ENCODE data around the gene EEFSEC.

Gene EEFSEC

DNA sequence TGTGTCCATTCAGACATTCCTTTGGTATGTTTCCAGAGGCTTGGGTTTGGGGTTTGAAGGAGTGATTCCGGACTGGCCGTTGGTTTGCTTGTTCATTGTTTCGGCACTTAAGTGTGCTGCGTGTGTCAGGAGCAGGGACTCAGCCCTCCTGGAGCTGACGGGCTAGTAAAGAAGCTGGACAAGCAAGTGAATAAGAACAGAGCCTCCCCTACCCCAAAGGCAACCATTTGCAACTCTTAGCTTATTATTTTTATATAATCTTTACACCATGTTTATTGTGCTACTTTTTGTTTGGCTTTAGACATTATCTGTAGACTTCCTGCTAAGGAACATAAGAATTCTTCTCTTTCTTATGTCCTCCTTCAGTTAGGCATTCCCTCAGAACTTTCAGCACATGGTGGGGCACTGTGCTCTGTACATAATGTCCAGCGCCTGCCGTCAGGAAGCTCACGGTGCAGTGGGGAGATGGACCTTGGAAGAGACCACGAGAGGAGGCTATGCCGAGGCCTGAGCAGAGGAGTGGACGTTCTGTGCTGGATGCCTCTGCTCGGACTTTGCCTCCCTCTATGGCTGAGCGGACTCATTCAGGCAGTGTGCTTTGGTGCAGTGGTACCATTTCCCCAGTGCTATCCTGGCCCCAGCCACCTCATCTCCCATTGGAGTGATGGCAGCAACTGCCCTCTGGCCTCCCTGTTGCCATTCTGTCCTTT is 65.4 kb downstream of the EEFSEC start:
- no peak for DNase-seq

DNA sequence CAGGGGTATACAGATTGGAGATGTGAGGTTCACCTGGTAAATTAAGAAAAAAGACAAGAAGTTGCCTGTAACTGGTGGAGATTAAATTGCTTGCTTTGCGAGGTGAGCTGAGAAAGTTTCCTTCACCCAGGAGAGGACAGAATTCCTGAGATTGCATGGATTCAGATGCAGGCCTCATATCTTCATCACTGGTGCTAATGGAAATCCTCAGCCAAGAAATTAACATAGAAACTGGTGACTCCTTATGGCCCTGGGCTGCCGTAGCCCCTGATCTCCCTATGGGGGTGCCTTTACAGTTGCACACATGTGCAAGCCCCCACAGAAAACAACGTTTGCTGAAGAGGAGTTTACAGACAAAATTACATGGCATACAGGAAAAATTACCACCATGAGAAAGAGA is 68.0 kb downstream of the EEFSEC start:
- no peak for DNase-seq

DNA sequence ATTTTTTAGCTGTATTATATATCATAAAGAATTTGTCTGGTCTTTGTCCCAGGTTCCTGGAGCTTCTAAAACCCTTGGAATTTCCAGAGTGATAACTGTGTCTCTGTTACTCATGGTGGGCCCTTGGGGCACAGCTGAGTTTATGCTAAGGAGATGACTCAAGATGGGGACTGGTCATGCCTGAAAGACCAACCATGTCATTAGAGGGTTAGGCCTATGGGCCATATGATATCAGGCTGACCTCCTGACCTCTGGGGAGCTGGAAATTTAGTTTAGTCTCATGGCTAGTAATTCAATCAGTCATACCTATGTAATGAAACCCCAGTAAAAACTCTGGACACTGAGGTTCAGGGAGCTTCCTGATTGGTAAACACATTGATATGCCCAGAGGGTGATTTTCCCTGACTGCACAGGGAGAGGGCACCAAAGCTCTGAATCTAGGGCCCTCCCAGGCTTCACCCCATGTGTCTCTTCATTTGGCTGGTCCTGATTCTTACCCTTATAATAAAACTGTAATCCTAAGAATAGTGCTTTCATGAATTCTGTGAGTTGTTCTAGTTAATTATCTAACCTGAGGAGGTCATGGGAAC is 69.6 kb downstream of the EEFSEC start:
- DNase-seq = no peak

DNA sequence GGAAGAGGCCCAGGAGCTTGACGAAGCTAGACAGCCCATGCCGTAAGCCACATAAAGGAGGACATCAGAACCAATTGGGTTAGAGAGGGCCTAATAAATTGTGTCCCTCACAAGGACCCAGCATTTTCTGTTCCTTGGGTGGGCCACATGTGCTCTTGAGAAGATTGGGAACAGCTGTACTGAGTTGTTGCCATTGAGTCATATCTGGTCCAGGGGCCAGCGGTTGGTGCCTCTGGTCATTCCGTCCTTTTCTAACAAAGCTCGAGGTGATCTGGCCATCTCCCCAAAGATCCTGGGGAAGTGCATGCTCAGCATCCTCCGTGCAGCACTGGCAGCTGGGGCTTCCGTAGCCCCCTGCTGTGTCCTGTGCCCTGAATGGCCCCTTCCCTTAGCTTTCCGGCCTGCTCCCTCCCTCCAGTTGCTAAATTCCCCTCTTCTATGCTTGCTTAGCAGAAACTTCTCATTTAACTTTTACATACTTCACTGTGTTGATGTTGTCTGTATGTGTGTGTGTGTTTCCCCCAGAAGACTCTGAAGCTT is 73.0 kb downstream of the EEFSEC start:
- no peak for DNase-seq

DNA sequence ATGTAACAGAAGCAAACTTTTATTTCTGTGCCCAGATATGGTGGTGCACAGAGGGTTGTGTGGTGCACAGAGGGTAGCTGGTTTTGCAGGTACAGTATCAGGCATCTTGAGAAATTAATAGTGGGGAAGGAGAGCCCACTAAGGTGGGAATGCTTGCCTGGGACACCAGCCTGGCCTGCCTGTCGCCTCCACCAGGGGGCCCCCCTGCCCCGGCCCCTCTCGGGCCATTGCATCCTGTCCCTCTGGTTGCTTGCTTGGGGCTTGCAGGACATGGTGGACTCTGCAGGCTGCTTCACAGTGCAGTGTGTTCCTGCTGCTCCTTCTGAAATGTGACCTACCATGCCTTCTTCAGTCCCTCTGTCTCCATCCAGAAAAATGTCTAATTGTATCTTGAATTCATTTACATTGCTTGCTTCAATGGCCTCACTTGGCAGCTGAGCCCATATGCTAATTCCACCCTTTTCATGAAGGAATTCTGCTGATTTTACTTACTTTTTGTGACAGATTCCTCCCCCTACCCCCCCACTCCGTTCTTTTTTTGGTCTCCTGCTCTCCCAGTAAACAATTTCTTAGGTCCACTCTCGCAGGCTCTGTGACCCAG is 73.6 kb downstream of the EEFSEC start:
- DNase-seq = no peak

DNA sequence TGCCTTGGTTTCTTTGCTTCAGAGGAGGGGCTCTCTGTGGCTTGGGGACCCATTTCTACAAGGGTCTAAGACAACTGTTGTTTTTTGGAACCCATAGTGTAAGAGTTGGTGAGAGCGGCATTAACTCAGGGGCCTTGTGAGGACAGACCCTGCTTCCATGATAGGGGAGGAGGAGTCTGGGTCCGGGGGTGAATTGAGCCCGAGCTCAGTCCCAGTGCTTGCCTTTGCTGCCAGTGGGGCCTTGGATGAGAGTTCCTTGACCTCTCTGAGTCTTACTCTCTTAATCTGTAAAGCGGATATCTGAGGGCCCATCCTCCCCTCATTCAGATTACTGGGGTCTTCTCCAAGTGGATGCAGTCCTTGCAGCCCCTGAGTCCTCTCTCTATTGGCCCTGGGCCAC is 74.2 kb downstream of the EEFSEC start:
- no peak for DNase-seq

DNA sequence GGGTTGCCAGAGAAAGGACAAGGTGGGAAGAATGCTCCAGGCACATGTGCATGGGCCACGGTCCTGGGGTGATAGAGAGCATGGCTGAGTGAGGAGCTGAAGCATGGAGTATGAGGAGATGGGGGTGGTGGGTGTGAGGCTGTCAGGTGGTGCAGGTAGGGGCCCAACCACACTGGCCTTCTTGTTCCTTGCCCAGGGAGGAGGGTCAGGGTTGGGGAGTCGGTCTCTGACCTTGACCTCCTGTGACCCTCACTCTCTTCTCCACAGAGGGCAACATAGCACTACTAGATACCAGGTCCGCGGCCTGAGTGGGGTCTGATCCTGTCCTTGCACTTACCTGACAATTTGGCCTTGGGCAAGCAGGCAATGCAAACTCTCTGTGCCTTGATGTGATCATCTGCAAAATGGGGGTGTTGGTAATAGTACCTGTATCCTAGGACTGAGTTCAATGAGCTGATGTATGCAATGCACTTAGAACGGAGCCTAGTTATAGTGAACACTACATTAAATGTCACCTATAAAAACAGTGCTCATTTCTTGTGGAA is 75.2 kb downstream of the EEFSEC start:
- no peak for DNase-seq

DNA sequence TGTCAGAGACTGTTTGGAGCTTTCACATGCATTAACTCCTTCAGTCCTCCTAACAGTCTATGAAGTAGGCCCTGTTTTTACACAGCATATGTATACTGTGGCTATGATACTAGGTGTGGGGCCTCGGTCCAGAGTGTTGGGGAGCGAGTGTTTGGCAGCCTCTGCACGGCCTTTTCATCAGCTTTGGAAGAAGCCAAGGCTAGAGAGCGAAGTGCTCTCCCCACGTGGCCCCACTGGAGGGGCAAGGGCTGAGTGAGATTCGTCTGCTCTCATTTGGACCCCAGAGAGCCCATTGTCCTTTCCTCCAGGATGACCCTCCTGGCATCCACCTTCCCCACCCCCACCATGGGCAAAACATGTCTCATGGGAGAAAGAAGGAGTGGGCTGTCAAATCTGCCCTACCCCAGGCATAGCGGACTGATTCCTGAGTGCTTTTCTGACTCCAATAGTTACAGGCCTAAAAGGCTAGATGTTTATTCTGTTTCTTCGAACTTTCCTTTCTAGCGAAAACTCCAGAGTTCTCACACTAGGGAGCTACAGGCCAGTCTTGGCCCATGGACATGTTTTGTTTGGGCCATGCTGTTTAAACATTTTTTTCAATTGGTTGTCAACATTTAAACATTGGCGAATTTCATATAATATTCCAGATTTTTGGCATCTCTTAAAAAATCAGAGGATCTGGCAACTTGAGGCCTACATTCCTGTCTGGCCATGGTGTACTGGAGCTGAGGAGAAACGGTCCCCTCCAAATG is 76.0 kb downstream of the EEFSEC start:
- DNase-seq = no peak

DNA sequence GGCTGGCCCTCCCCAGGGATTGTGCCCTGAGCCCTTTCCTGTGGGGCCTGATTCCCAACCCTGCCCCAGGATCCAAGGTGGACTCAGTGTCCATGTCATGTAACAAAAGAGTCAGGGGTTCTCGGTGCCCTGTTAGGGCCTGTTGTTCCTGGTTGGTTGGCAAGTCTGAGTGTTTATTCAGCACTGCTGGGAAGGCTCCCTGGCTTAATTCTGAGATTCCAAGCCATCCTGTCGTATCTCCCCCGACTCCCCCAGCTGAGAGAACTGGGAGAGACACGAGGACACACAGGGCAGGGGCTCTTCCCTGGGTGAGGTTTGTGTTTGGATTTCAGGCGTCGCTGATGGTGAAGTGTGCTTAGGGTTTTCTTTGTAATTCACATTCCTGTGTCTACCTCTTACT is 78.3 kb downstream of the EEFSEC start:
- DNase-seq = no peak

DNA sequence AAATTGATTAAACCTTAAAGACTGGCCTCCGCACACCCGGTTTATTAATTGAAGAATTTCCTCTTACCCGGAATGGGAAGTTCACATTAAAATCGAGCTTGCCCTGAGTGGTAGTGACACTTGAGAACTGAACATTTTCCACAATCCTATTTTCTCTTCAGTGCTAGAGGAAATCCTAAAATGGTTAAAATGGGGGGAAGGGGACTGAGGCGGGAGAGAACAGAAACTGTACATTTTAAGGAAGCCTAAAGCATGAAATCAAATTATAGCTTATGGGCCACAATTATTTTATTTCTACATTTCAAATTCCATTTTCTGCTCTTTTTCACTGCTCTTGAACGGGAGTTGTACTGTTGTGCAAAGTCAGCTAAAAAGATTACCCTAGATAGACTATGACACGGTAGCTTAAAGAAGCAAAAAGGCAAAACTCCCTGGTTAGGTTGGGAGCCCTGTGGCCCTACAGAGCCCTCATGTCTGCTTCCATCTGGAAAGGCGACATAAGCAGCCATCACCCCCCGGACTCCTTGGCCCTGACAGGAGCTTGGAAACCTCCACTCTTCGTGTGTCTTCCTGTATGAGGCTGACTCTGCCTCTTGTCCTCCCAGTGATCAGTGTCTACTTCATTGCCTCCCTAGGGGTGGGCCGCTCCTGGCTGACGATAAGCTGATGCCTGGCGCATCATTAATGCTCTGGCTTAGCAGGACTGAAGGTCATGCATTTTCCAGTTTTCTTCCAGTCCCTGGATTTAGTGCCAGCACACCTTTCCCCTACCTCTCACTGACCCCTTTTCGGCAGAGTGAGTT is 79.3 kb downstream of the EEFSEC start:
- DNase-seq = no peak

DNA sequence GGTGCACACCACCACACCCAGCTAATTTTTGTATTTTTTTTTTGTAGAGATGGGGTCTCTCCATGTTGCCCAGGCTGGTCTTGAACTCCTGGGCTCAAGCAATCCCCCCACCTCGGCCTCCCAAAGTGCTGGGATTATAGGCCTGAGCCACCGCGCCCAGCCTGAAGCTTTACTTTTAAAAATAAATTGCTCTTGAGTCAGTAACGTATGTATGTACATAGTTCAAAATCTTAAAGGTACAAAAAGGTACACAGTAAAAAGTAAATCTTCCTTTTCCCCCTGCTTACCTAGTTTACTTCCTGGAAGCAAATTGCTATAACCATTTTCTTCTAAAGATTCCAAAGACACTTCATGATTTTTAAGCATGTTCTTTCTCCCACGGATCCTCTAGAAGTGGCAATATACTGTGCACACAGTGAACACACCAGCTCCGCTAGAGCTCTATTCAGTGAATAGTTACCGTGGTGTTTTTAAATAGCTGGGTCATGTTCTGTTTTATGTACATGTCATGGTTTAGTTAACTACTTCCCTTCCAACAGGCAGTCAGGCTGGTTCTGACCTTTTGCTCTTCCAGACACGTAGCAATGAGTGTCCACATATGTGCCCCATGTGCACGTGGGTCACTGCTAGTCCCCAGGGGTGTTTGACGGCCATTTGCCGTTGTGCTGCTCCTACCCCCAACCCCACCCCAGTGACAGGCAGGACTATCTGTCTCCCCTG is 82.1 kb downstream of the EEFSEC start:
- DNase-seq = no peak

DNA sequence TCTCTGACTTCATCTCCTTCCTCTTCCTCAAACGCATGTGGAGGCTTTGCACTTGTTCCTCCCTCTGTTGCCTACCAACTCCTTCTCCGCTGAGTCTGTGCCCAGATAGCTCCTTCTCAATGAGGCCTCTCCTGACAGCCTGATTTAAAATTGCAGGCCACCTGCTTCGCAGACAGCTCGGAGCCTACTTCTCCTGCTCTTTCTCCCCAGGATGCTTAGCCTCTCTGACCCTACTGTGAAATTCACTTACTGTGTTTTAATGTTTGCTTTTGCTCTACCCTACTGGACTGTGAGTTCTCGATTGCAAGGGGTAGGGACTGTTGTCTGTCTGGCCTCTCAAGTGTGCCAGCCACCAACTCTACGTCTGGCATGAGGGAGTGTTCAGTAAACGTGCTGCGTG is 83.4 kb downstream of the EEFSEC start:
- DNase-seq = no peak

DNA sequence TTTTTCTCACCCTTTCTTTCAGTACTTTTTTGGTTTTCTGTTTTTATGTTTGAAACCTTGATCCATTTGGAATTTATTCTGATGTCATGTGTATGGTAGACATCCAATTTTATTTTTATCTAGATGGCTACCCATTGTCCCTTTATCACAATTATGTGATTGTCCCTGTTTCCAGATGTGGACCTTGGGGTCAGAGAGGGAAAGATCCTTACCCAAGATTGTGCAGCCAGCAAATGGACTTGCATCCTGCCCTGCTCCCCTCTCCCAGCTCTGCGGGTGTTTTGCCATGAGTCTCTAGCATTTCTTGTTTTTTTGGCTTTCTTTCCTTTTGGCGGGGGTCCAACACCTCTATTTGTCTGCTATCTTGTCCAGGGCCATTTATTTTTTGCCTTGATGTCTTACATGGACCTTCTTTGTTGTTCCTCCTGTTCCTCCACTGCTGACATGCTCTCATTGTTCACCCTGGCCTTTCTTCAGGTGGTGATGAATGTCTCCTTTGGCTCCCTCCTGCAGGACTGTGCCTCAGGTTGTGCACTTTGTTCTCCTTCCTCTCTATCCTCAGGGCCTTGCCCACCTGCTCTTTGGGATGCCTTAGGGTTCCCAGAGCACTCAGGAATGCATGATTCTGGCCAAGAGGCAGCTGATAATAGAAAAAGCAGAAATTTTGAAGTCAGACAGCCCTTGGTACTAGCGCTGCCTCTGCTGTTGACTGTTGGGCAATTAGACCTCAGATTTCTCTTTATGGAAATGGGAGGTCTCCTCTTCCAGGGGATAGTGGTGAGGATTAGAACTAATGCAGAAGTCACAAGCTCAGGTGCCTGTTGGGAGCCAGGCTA is 84.3 kb downstream of the EEFSEC start:
- no peak for DNase-seq

DNA sequence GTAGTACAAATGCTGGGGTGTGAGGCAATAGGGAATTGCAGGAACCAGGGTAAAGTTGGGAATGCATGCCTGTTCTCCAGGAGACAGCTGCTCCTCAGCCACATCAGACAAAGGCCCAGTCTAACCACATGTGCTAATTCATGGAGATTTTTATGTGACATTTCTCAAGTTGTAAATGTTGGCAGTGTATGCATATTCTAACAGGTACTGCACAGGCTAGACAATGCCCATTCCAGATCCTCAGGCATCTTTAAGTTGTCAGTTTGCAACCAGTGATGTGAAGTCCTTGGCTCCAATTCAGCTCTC is 84.9 kb downstream of the EEFSEC start:
- no peak for DNase-seq

DNA sequence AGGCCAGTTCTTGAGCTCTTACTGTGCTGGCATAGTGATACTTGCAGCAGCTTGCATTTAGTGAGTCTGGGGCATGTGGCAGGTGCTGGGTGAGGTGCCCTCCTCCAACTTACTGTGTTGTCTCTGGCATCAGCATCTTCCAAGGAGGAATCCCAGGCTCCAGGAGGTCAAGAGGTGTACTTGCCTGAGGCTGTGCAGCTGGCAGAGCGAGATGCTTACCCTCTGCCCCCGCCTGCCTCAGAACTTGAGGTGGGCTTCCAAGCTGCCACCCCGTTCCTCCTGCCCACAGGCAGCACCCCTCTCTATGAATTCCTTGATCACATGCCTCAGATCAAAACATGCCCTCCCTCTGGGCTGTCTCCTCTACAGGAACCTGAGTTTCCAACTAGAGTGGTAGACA is 86.0 kb downstream of the EEFSEC start:
- no peak for DNase-seq

DNA sequence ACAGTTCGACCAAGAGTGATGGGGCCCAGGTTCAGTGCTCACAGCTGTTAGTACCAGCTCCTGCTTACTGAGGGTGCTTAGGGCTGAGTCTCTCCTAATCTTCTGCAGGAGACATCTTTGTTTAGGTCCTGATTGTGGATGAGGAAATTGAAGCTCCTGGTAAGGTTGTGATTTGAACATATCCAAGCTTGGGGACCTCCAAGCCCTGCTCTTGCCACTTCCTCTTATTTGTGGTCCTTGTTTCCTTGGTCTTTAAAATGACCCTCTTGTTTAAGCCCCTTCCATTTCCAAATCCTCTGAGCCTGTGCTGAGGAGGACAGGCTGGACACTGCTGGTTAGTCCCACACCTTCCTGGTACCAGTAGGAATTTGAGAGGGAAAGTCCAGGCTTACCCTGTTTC is 87.0 kb downstream of the EEFSEC start:
- DNase-seq = no peak

DNA sequence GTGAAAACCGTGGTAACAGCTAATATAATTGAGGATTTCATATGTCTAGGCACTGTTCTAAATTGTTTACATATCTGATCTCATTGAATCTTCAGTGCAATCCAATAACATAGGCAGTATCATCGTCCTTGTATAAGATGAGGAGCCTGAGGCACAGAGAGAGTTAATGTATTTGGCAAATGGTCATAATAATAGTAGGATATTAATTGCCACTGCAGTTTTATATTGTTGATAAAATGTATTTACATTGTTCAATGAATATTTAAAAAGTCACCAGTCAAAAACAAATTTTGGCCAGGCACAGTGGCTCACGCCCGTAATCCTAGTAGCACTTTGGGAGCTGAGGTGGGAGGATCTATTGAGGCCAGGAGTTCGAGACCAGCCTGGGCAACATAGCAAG is 88.5 kb downstream of the EEFSEC start:
- DNase-seq = no peak

DNA sequence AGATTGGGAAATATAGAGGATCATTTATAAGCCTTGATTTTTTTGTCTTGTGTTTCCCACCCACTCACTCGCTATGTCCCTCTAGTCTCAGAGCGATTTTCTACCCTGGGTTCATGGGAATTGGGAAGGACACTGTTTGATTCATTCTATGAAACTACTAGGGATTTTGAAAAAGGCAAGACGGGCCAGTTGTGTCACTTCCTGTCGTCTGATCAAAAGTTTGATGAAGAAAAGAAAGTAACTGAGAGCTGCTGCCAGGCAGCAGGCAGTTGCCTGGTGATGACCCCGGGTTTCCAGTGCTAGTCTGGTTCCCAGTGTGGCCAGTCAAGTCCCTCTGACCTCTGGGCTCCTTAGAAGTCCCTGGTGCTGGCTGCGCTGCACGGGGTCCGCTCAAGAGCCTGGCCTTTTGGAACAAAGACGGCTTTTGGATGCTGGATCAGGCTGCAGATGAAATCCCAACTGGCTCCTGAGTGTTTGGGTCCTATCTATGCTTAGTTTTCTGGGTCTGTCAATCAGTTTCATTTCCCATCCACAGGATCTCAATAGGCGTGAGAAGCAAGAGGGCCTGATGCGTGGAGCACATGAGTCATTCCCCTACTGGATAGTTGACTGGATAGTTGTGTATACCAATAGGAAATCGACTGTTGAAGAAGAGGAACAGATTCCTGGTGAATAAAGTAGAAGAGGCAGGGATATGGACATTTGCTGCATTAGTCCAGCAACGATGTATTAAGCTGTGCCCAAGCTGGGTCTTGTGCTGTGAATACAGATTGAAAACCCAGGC is 89.7 kb downstream of the EEFSEC start:
- DNase-seq = no peak

DNA sequence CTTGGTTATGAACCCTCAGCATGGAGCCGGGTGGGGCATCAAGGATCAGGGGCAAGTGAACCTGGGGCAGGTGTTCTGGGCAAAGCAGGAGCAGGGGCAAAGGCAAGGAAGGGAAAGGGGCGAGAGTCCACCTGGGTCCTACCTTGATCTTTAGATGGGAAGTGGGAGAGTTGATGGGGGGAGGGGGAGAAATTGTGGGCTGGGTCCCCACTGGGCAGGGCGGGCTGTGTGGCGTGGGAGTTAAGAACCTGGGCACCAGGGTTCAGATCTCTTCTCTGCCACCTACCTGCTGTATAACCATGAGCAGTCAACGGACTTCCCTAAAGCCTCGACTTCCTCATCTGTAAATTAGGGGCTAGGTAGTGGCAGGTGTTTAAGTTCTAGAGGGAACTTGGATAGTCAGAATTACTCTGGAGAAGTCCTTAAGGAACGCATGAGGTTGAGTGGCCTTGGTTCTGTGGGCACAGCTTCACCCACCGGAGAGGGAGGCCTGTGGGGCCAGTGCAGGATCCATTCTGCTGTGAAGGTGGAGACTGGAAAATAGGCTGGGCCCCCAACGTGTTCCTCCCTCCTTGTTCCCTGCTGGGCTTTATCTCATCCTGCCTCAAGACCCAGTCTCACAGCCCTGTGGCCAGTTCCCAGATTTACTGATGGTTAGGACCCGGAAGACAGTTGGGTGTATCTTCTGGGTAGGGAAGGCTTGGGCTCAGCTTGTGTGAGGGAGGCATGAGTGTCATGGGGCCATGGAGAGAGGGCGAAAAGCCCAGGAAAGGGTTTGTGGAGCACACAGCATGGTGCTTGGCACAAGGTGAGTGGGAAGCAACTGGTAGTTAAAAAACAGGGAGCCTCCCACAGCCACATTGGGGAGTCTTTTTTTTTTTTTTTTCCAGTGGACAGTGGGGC is 90.6 kb downstream of the EEFSEC start:
- DNase-seq = no peak
